Smooth muscle cell (in vitro differentiated cells): Measurements from ENCODE around the gene OPRM1. TPM values are rescaled to one million over a fixed set of nuclear protein-coding genes. Genes with fewer than 3 reads are reported as not detected.

Experiments used
- DNase-seq: peaks from one replicate; lab custom pipeline; 2025; ENCODE audit not compliant: unreplicated experiment; lab: John Stamatoyannopoulos, UW
- H2AFZ ChIP-seq: fragments of 200-600 bp; sonication (generic); 2 replicates; pipeline ENCODE4 v1.6.0; 2016; ENCODE audit warnings: antibody characterized with exemption, low read depth, mild to moderate bottlenecking
- H3F3A ChIP-seq: fragments of 200-600 bp; sonication (generic); 2 replicates; pipeline ENCODE4 v1.6.0; 2017; ENCODE audit warnings: antibody characterized with exemption, low read depth
- H3K27ac ChIP-seq: fragments of 200-600 bp; sonication (generic); 2 replicates; pipeline ENCODE4 v1.5.1; 2016; ENCODE audit warnings: low read depth, mild to moderate bottlenecking
- H3K27me3 ChIP-seq: fragments of 200-600 bp; sonication (generic); 2 replicates; pipeline ENCODE4 v1.6.1; 2016; ENCODE audit warnings: low read depth, mild to moderate bottlenecking
- H3K36me3 ChIP-seq: fragments of 200-600 bp; sonication (generic); 2 replicates; pipeline ENCODE4 v1.5.1; 2016; ENCODE audit warnings: low read depth
- H3K4me1 ChIP-seq: fragments of 200-600 bp; sonication (generic); 2 replicates; pipeline ENCODE4 v1.5.1; 2016; ENCODE audit warnings: low read depth
- H3K4me2 ChIP-seq: fragments of 200-600 bp; sonication (generic); 2 replicates; pipeline ENCODE4 v1.6.0; 2016; ENCODE audit warnings: mild to moderate bottlenecking
- H3K4me3 ChIP-seq: fragments of 200-600 bp; sonication (generic); 2 replicates; pipeline ENCODE4 v1.5.1; 2016; ENCODE audit warnings: mild to moderate bottlenecking
- H3K79me2 ChIP-seq: fragments of 200-600 bp; sonication (generic); 2 replicates; pipeline ENCODE4 v1.6.0; 2016; ENCODE audit warnings: low read depth, mild to moderate bottlenecking
- H3K9ac ChIP-seq: fragments of 200-600 bp; sonication (generic); 2 replicates; pipeline ENCODE4 v1.6.0; 2016; ENCODE audit warnings: low read depth
- H3K9me3 ChIP-seq: fragments of 200-600 bp; sonication (generic); replicated peaks from 2 replicates; pipeline ENCODE4 v1.5.1; 2016; ENCODE audit warnings: low read depth
- H4K20me1 ChIP-seq: fragments of 200-600 bp; sonication (generic); 2 replicates; pipeline ENCODE4 v1.6.0; 2016; ENCODE audit warnings: low read depth
- CTCF ChIP-seq: fragments of 200-600 bp; sonication (generic); IDR thresholded peaks from 2 replicates; pipeline ENCODE4 v1.5.1; 2017; ENCODE audit warnings: borderline replicate concordance, mild to moderate bottlenecking, antibody characterized with exemption; ENCODE audit not compliant: insufficient read depth, poor library complexity, severe bottlenecking
- WGBS: methylation state at CpG from one replicate; pipeline ENCODE4 v1.1.7; 2016; ENCODE audit warnings: low lambda C conversion rate; 5-methylcytosine and 5-hydroxymethylcytosine counted together
- polyA plus RNA-seq: library from polyadenylated mRNA; unstranded; fragments of >200 nt; fragmentation: Nextera tagmentation; extraction: Ambion mirVana; gene quantifications from 2 replicates; pipeline ENCODE4 v1.2.1, GENCODE V29; 2016
- total RNA-seq: library from RNA; depleted of rRNA; stranded (reverse); fragments of >200 nt; gene quantifications from 2 replicates; pipeline ENCODE4 v1.2.3, GENCODE V29; 2014

The OPRM1 gene
- total and polyA plus RNA-seq, 2 experiments from 2014 or later = not detected

GRCh38 chr6:154060076-154060475, 21.0 kb downstream of the OPRM1 start:
- Histone ChIP-seq H2AFZ (no peak overlapping the region), H3K4me3 (no peak overlapping the region)

GRCh38 chr6:154070041-154070440, 31.0 kb downstream of the OPRM1 start:
- no peaks in the 10 kb centered on the region for H3F3A ChIP-seq
- no peak for TF ChIP-seq CTCF
- no peak overlapping the region for H3K4me3 ChIP-seq
- DNase-seq = no peak
- no peaks in the 10 kb centered on the region for H4K20me1 ChIP-seq
- no peaks in the 10 kb centered on the region for H3K36me3 ChIP-seq
- no peaks in the 10 kb centered on the region for H3K79me2 ChIP-seq
- H3K9ac ChIP-seq = no peak overlapping the region
- no peaks in the 10 kb centered on the region for H3K9me3 ChIP-seq
- WGBS = 83% methylated on average over 2 of the region's 2 CpGs
- no peaks in the 10 kb centered on the region for H3K27me3 ChIP-seq
- no peak overlapping the region for H3K4me2 ChIP-seq
- no peak overlapping the region for H3K27ac ChIP-seq
- no peaks in the 10 kb centered on the region for H3K4me1 ChIP-seq
- no peak overlapping the region for H2AFZ ChIP-seq

More at GRCh38 chr6:154060076-154060475, 21.0 kb downstream of the OPRM1 start:
- H3K4me1 ChIP-seq = no peaks in the 10 kb centered on the region
- no peaks in the 10 kb centered on the region for H4K20me1 ChIP-seq
- H3K27me3 ChIP-seq = no peaks in the 10 kb centered on the region
- no peaks in the 10 kb centered on the region for H3K9me3 ChIP-seq
- no peaks in the 10 kb centered on the region for H3F3A ChIP-seq
- WGBS = 92% methylated on average over 3 of the region's 3 CpGs
- H3K9ac ChIP-seq = no peak overlapping the region
- no peaks in the 10 kb centered on the region for H3K79me2 ChIP-seq
- no peaks in the 10 kb centered on the region for H3K36me3 ChIP-seq
- H3K4me2 ChIP-seq = no peak overlapping the region
- no peak for TF ChIP-seq CTCF
- no peak overlapping the region for H3K27ac ChIP-seq
- DNase-seq = no peak

- H2AFZ ChIP-seq = no peak overlapping the region
- no peak for TF ChIP-seq CTCF
- peak overlapping the region; percentile 25 for H3K4me2 ChIP-seq
- no peaks in the 10 kb centered on the region for H3K36me3 ChIP-seq
- H3K79me2 ChIP-seq = no peaks in the 10 kb centered on the region
- no peaks in the 10 kb centered on the region for H4K20me1 ChIP-seq
- H3K27ac ChIP-seq = peak overlapping the region; percentile 56
- no peaks in the 10 kb centered on the region for H3K9me3 ChIP-seq
- H3K4me1 ChIP-seq = no peaks in the 10 kb centered on the region
- no peak overlapping the region for H3K9ac ChIP-seq
- DNase-seq = no peak
- WGBS = 70% methylated on average over 1 of the region's 1 CpG
- H3K27me3 ChIP-seq = no peaks in the 10 kb centered on the region
- H3K4me3 ChIP-seq = no peak overlapping the region
- no peaks in the 10 kb centered on the region for H3F3A ChIP-seq
Measured at GRCh38 chr6:154070657-154071056, 31.6 kb downstream of the OPRM1 start.

- Histone ChIP-seq H3K4me1 (no peaks in the 10 kb centered on the region), H3K4me3 (no peak overlapping the region), H2AFZ (no peak overlapping the region), H3K79me2 (no peaks in the 10 kb centered on the region), H3K27me3 (no peaks in the 10 kb centered on the region), H3K36me3 (no peaks in the 10 kb centered on the region), H3F3A (no peaks in the 10 kb centered on the region), H3K27ac (peak overlapping the region; percentile 56), H3K9ac (no peak overlapping the region), H3K4me2 (peak overlapping the region; percentile 25), H3K9me3 (no peaks in the 10 kb centered on the region), H4K20me1 (no peaks in the 10 kb centered on the region)
- no peak for DNase-seq
- no peak for TF ChIP-seq CTCF
- WGBS = 69% methylated on average over 1 of the region's 1 CpG
Measured at GRCh38 chr6:154071236-154071635, 32.2 kb downstream of the OPRM1 start.
